Embryonic facial prominence (tissue), 1 donor: ENCODE results near the gene ABCF1.

Experiments
- DNase-seq: peaks from one replicate; pipeline ENCODE4 v3.0.0-alpha.2; 2016; ENCODE audit errors: extremely low spot score

ABCF1 gene

DNA sequence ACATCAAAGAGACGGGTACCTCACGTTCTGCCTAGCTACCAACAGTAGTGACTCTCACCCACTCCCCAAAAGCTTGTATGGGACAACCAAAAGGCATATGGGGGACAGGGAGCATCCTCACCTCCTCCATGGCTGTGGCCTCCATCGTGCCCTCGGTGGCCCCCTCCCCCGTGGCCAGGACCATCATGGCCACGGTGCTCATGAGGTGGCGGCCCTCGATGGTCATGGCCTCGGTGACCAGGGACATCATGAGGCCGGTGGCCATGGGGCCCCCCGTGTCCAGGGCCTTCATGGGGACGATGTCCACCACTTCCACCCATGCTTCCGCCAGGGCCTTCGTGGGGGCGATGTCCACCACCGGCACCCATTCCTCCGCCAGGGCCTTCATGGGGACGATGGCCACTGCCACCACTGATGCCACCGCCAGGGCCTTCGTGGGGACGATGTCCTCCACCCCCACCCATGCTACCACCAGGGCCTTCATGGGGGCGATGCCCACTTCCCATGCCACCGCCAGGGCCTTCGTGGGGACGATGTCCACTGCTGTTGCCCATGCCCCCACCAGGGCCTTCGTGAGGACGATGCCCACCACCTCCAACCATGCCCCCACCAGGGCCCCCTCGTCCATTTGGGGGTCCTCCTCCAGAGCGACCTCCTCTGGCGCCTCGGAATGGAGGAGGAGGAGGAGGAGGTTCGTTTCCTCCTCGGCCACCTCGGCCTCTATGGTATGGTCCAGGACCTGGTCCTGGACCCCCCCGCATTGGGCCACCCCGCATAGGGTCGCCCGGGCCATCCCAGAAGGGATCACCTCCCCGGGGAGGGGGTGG lies 30.8 kb downstream of the ABCF1 start:
- no peak for DNase-seq

- DNase-seq = no peak
Measured at GRCh38 chr6:30603961-30604360, 32.7 kb downstream of the ABCF1 start.

DNA sequence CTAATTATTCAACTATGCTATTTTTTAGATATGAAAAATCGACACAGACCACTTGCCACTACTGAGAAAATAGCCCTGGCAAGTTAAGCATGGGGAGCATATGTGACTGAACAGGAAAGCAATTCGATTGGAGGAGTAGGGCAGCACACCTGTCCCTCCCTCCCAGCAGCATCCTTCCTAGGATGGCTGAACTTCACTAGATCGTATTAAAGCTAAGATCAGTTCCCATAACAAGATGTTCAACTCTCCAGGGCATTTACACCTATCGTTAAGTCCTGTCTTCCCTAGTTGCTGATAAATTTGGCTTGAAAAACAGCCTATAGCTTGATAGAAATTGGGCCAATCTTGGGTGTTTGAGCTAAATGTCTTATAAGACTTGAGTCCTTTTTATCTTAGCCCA lies 38.8 kb downstream of the ABCF1 start:
- DNase-seq = no peak

DNA sequence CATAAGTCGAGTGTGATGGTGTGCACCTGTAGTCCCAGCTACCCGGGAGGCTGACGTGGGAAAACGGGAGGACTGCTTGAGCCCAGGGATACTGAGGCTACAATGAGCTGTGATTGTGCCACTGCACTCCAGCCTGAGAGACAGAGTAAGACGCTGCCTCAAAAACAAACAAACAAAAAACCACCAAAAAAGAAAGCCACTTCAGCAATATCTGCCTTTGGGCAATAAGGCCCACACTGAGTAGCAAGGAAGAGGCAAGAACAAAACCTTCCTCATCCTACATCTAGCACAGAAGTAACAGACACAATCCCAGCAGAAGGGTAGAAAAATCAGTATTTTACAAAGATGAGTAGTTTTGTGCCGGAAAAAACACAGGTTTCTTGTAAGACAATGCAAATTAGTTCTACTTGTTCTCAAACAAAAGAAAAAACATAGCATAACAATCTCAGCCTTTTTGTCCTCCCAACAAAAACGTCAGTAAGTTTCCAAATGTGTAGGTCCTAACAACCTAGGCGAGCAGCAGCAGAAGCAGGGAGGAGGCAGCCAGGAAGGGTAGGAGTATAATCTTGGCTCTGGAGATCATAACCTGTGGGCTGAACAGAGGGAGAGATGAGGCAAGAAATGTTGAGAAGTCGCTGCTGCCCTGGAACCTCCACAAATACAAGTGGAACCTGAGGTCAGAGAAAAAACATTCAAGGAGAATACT lies 40.1 kb downstream of the ABCF1 start:
- no peak for DNase-seq

DNA sequence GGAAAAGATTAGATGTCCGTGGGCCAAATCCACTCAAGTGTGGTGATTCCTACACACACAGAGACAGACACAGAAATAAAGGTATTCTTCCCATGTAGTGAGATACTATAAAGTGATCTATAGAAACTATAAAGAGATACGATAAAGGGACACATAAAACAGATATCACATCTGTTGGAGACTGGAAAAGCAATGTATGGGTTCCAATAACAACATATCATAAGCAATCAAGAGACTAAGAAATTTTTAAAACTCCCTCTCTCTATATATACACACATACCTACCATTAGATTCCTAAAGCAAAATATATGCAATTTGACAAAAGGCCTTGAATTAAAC lies 40.6 kb downstream of the ABCF1 start:
- no peak for DNase-seq

- no peak for DNase-seq
Measured at GRCh38 chr6:30612213-30612612, 41.0 kb downstream of the ABCF1 start.

- no peak for DNase-seq
Measured at GRCh38 chr6:30612687-30613248, 41.5 kb downstream of the ABCF1 start.

GRCh38 chr6:30613251-30614043 lies 42.2 kb downstream of the ABCF1 start:
- no peak for DNase-seq

GRCh38 chr6:30614044-30614842 lies 43.0 kb downstream of the ABCF1 start:
- DNase-seq = no peak

DNA sequence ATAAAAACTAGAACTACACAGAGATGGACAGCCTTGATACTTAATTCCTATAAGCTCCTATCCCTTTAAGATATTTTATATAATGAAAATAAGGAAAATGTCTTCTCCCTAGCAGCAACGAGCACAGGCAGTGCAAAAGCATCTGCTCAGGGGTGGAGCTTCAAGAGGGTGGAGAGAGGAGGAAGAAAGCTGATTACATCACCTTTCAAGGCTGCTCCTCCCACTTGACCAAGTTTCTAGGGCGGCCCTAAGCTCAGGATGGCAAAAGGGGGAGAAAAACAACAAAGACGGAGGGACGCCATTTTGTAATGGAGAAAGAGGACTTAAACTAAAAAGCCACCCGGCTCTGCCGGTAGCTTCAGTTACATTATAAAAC lies 43.6 kb downstream of the ABCF1 start:
- peak; percentile 99 for DNase-seq

DNA sequence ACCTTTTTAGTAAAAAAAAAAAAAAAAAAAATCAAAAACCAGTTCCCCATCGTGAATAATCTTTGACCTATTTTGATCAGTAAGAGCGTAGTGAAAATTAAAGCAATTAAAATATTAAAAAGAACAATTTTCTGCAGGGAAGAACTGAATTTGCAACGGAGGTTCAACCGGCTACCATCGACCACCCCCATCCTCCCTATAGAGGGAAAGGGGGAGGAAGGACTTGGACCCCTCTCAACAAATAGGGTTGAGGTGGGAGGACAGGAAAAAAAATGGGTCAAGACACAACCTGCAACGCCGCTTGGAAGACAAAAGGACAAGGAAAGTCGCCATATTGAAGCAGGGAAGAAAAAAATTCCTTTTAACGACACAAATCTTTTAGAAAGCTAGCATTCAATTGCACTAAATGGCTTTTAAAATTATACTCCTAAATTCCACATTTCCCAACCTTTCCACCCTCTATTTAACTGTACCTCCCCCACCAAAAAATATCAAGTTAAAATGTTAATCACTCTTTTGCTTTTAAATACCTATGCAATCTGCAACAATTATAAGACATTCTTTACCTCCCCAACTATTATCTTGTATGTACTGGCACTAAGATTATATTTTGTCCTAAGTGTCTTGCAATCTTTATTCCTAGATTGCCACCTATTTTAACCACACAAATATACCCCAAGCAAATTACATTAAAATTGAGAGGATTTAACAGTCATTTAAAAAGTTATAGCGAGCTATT lies 44.1 kb downstream of the ABCF1 start:
- DNase-seq = peak; percentile 89

- peak; percentile 78 for DNase-seq
Measured at GRCh38 chr6:30615958-30616810, 44.9 kb downstream of the ABCF1 start.

GRCh38 chr6:30616811-30617564 lies 45.7 kb downstream of the ABCF1 start, which contains the start of gene PPP1R10:
Gene PPP1R10, minus strand, starts transcription at chr6:30617243. Its CDS starts 7,299 bp downstream, at chr6:30609944.
- DNase-seq = peak; percentile 100

DNA sequence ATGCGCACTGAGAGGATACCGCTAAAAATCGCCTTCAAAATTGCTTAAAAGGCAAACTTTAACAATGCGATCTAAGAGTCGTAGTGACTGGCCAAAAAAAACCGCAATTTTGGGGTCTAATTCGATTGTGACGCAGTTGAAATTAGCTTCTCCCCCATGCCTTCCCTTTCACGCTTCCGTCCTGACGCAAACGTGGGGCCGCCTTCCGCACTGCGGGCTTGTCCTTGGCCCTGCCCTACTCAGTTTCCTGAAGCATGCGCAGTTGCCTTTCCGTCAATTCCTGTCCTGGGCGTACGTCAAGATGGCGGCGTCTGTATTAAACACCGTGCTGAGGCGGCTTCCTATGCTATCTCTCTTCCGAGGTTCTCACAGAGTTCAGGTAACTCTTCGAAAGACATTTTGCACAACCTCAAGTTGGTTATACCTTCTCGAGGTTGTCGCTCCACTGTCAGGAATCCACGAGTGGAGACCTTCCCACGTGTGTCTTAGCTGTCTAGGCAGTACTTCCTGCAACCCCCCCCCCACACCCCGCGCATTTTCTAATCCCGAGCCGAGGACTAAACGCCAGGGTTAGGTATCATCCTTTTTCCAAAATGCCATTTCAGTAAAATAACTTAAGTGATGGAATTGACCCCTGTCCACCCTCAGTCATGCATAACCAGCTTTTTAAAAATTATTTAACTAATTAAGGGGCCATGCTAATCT lies 46.5 kb downstream of the ABCF1 start, which contains the start of gene MRPS18B:
Gene MRPS18B (plus strand): TSS at position 276 of the 705 bp plus-strand sequence. CDS start 26 bp downstream, at position 302.
- peak; percentile 98 for DNase-seq

- DNase-seq = no peak
Measured at GRCh38 chr6:30618270-30618797, 47.1 kb downstream of the ABCF1 start.

DNA sequence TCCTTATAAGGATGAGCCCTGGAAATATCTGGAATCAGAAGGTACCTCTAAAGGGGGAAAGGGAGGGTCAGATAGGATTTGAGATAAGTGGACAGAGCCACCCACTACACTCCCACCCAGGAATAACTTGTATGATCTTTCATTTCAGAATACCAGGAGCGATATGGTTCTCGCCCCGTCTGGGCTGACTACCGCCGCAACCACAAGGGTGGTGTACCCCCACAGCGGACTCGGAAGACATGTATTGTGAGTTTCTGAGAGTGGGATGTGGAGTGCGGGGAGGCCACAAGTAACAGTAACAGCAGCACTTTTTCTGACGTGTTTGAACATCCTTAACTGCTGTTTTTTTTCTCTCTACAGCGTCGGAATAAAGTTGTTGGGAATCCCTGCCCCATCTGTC lies 48.3 kb downstream of the ABCF1 start:
- no peak for DNase-seq

DNA sequence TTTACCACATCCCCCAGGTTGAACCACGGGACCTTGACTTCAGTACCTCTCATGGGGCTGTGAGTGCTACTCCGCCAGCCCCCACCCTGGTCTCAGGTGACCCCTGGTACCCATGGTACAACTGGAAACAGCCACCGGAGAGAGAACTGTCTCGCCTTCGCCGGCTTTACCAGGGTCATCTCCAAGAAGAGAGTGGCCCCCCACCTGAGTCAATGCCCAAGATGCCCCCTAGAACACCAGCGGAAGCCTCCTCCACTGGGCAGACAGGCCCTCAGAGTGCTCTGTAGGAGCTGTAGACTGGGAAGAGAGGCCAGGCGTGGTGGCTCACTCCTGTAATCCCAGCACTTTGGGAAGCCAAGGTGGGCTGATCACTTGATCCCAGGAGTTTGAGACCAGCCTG lies 54.3 kb downstream of the ABCF1 start:
- DNase-seq = no peak
